PC-9 (cell line): ENCODE data around the gene ZMYND10. TPM values are rescaled to one million over a fixed set of nuclear protein-coding genes. Genes with fewer than 3 reads are reported as not detected.

Experiments
- BruUV-seq: library from RNA; stranded (reverse); fragments of 400-500 nt; replicated peaks from 2 replicates; lab custom pipeline; 2021; lab: Mats Ljungman, UMichigan
- CTCF ChIA-PET: fragments of 300-600 bp; sonication (Branson Sonifier 250); formaldehyde crosslinking; loops from one replicate; lab custom pipeline; 2022; ENCODE audit warnings: antibody characterized with exemption; lab: Charles Lee
- POLR2A ChIA-PET: fragments of 300-600 bp; sonication (Branson Sonifier 250); formaldehyde crosslinking; loops from one replicate; lab custom pipeline; 2022; ENCODE audit warnings: antibody characterized with exemption; ENCODE audit not compliant: unreplicated experiment; lab: Charles Lee
- DNase-seq, 2 experiments: peaks; one replicate each; pipeline versions ENCODE4 v3.0.0 to v3.0.0-alpha.2; 2015 to 2022; ENCODE audit warnings: mixed read lengths in 1 of 2
- H2AFZ ChIP-seq: fragments of 200-600 bp; sonication (generic); 2 replicates; pipeline ENCODE4 v1.8.1; 2017; ENCODE audit warnings: antibody characterized with exemption
- H3F3A ChIP-seq: fragments of 200-600 bp; sonication (generic); 2 replicates; pipeline ENCODE4 v1.8.1; 2017; ENCODE audit warnings: antibody characterized with exemption, mild to moderate bottlenecking, low read depth; ENCODE audit not compliant: insufficient read depth
- H3K27ac ChIP-seq: fragments of 200-600 bp; sonication (generic); 2 replicates; pipeline ENCODE4 v1.6.1; 2016; ENCODE audit warnings: mixed run types
- H3K27me3 ChIP-seq: fragments of 200-600 bp; sonication (generic); 2 replicates; pipeline ENCODE4 v1.6.1; 2016; ENCODE audit warnings: low read depth, mixed run types; ENCODE audit not compliant: insufficient read depth
- H3K36me3 ChIP-seq: fragments of 200-600 bp; sonication (generic); 2 replicates; pipeline ENCODE4 v1.6.1; 2016; ENCODE audit warnings: low read depth, mixed run types
- H3K4me1 ChIP-seq: fragments of 200-600 bp; sonication (generic); replicated peaks from 2 replicates; pipeline ENCODE4 v1.6.1; 2016; ENCODE audit warnings: mixed run types; ENCODE audit not compliant: insufficient read depth
- H3K4me2 ChIP-seq: fragments of 200-600 bp; sonication (generic); 2 replicates; pipeline ENCODE4 v1.6.1; 2017; ENCODE audit warnings: mixed run types
- H3K4me3 ChIP-seq: fragments of 200-600 bp; sonication (generic); 2 replicates; pipeline ENCODE4 v1.6.1; 2016; ENCODE audit warnings: mixed run types
- H3K79me2 ChIP-seq: fragments of 200-600 bp; sonication (generic); 2 replicates; pipeline ENCODE4 v1.6.1; 2017; ENCODE audit warnings: low read depth, mixed run types
- H3K9me2 ChIP-seq: fragments of 200-600 bp; sonication (generic); 2 replicates; pipeline ENCODE4 v1.8.1; 2017; ENCODE audit warnings: mild to moderate bottlenecking; ENCODE audit not compliant: insufficient read depth
- H3K9me3 ChIP-seq: fragments of 200-600 bp; sonication (generic); 2 replicates; pipeline ENCODE4 v1.8.1; 2016; ENCODE audit warnings: low read depth; ENCODE audit not compliant: insufficient read depth
- H4K20me1 ChIP-seq: fragments of 200-600 bp; sonication (generic); 2 replicates; pipeline ENCODE4 v1.8.1; 2017; ENCODE audit not compliant: insufficient read depth
- CTCF ChIP-seq: fragments of 200-600 bp; sonication (generic); conservative IDR thresholded peaks from 2 replicates; pipeline ENCODE4 v1.6.1; 2017; ENCODE audit warnings: mixed run types, antibody characterized with exemption, mild to moderate bottlenecking, moderate library complexity
- EZH2 ChIP-seq: fragments of 200-600 bp; sonication (generic); IDR thresholded peaks from 2 replicates; pipeline ENCODE4 v1.8.0; 2017; ENCODE audit warnings: antibody characterized with exemption, low read depth
- intact Hi-C: fragments of 100-400 bp; cut with micrococcal nuclease; formaldehyde crosslinking; loops from one replicate; pipeline ENCODE4 v1.10.0; 2022; ENCODE audit not compliant: unreplicated experiment
- total RNA-seq: library from RNA; stranded (reverse); gene quantifications from 2 replicates; pipeline ENCODE4 v1.2.3, GENCODE V29; 2021

The ZMYND10 gene
- total RNA-seq, 1 experiment from 2014 or later, result 4.4 TPM

DNA sequence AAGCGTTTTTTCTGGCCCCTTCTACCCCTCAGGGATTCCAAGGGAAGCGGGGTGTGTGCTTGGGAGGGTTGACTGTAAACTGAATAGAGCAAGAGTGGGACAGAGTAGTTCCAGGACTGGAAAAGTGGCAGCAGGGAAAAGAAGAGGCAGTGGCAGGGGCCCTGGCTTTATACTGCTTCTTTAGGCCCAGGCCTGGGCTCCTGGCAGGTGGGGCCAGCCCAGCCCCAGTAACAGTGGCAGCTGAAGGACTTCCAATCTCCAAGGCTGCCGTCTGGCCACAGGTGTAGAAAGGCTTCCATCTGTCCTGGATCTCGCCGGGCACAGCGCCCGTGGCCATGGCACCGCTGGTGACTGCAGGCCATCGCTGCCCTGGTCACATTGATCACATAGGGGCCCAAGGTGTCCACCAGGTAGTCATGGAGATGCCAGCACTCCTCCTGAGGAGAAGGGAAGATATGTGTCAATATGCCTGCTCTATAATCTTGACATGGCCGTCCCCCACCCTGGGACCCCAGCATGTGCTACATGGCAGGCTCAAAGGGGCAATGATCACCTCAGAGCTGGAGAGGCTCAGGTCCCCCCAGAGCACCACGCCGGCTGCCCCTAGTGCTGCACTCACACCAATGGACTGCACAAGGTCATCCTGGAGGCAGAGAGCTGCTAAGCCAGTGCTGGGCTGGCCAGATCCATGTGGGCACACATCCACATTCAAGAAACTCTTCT is 52.3 kb downstream of the ZMYND10 start:
- Histone ChIP-seq H3K9me3 (no peaks in the 10 kb centered on the region), H3K27ac (peak overlapping the region; percentile 47; the same call in 1 of the 2 replicates), H3K9me2 (no peaks in the 10 kb centered on the region), H2AFZ (peak overlapping the region; percentile 77; the same call in 1 of the 2 replicates), H3K27me3 (no peaks in the 10 kb centered on the region), H3K79me2 (peaks cover 28% of the 10 kb centered on the region), H3K36me3 (no peaks in the 10 kb centered on the region), H3K4me1 (peaks cover 16% of the 10 kb centered on the region), H4K20me1 (no peaks in the 10 kb centered on the region), H3K4me3 (peak overlapping the region; percentile 79), H3K4me2 (peak overlapping the region; percentile 88), H3F3A (no peaks in the 10 kb centered on the region)
- intact Hi-C loops, result no loop called here
- no peak for TF ChIP-seq EZH2
- no peak for TF ChIP-seq CTCF
- no TSS peak for BruUV-seq
- CTCF ChIA-PET, result no interaction called here
- DNase-seq, result no peak
- POLR2A ChIA-PET, result no interaction called here

DNA sequence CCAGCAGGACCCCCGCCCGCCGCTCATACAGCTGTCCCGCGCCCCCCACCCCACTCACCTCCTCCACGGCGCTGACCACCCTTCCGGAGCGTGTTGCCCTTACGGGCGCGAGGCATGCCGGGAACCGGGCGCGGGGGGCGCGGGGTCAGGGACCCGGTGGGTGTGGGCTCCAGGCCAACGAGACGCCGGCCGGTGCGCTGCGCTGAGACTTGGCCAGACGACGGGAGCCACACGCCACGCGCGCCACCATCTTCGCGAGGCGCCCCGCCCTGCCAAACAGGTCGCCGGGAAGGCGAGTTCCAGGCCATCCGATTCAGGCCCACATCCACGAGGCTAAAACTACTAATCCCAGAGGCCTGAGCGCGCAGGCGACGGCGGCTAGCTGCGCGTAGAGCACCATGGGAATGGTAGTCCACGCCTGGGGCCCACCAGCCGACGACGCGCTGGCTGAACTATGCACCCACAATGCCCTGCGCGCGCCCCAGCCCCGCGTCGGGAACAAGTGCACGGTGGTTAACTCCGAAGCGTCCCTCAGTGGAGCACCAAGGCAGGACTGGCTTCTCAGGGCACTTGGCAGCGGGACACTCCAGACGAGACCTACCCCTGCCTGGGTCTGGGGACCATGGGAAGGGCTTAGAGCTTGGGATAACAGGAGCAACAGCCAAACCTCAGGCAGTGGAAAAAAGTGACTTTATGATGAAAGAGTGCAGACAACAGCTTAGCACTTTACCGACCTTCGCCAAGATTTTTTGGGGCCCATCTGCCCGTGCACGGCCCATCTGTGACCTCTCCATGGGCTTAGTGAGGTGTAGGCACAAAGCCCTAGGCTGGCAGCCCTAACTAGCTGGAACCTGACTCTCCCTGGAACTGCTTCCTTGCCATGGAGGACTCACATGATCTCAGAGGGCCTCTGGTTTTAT is 53.1 kb downstream of the ZMYND10 start, which contains the start of gene IFRD2:
Gene IFRD2, minus strand, starts transcription at position 271 of the 920 bp plus-strand sequence. Its CDS starts 155 bp downstream, at position 116.
- H3K4me2 ChIP-seq, result peak within 1 kb of the TSS; percentile 88
- H3K79me2 ChIP-seq, result peaks cover 25% of the 10 kb centered on the region
- peak within 1 kb of the TSS; percentile 79 for H3K4me3 ChIP-seq
- intact Hi-C loops, result loop anchor here (1.0 kb wide), 1 partner anchor 29 kb away; no protein-coding TSS in a partner anchor
- BruUV-seq, result TSS peak; percentile 93
- no peaks in the 10 kb centered on the region for H3F3A ChIP-seq
- H3K27me3 ChIP-seq, result no peaks in the 10 kb centered on the region
- H3K9me3 ChIP-seq, result no peaks in the 10 kb centered on the region
- H3K27ac ChIP-seq, result peak within 1 kb of the TSS; percentile 74
- ChIA-PET POLR2A (interaction anchor here (0.5 to 1.2 kb wide), 4 partner anchors 24 to 57 kb away, joined by 5 to 9 read pairs (median 8); partner anchors contain the start of gene GNAI2), CTCF (interaction anchor here (0.6 to 0.9 kb wide), 2 partner anchors 28 to 29 kb away, joined by 3 to 10 read pairs; no protein-coding TSS in a partner anchor)
- no peaks in the 10 kb centered on the region for H4K20me1 ChIP-seq
- H3K4me1 ChIP-seq, result peaks cover 13% of the 10 kb centered on the region
- H3K9me2 ChIP-seq, result no peaks in the 10 kb centered on the region
- no peaks in the 10 kb centered on the region for H3K36me3 ChIP-seq
- TF ChIP-seq CTCF (no peak), EZH2 (no peak)
- peak; percentile 90 to 95 for DNase-seq
- H2AFZ ChIP-seq, result peak within 1 kb of the TSS; percentile 77

Other genes with a start within 250 kb of the ZMYND10 start
- 34.0 and 49.1 TPM in 2 replicates for gene SEMA3F, start 190.4 kb downstream of the ZMYND10 start, total RNA-seq
- 0.48 TPM in 1 of 2 replicates, not detected in the other for gene GNAT1, start 154.1 kb downstream of the ZMYND10 start, total RNA-seq
- gene SLC38A3, start 140.5 kb downstream of the ZMYND10 start, total RNA-seq, result 0.33 and 0.37 TPM in 2 replicates
- 156 and 201 TPM in 2 replicates for gene GNAI2, start 109.5 kb downstream of the ZMYND10 start, total RNA-seq
- gene SEMA3B, start 76.6 kb downstream of the ZMYND10 start, total RNA-seq, result 52.4 and 92.6 TPM in 2 replicates
- 0.35 and 0.55 TPM in 2 replicates for gene LSMEM2, start 66.6 kb downstream of the ZMYND10 start, total RNA-seq
- gene IFRD2, start 53.3 kb downstream of the ZMYND10 start, total RNA-seq, result 93.1 and 118 TPM in 2 replicates
- 10.2 and 12.2 TPM in 2 replicates for gene HYAL3, start 46.3 kb downstream of the ZMYND10 start, total RNA-seq
- 25.2 and 25.7 TPM in 2 replicates for gene NAA80, start 46.3 kb downstream of the ZMYND10 start, total RNA-seq
- 1.3 and 1.9 TPM in 2 replicates for gene HYAL1, start 42.2 kb downstream of the ZMYND10 start, total RNA-seq
- gene HYAL2, start 23.0 kb downstream of the ZMYND10 start, total RNA-seq, result 29.6 and 41.6 TPM in 2 replicates
- 24.7 and 28.5 TPM in 2 replicates for gene TUSC2, start 17.5 kb downstream of the ZMYND10 start, total RNA-seq
- gene RASSF1, start 4.9 kb downstream of the ZMYND10 start, total RNA-seq, result 15.9 and 17.7 TPM in 2 replicates
- gene NPRL2, start 5.0 kb upstream of the ZMYND10 start, total RNA-seq, result 24.1 and 25.4 TPM in 2 replicates
- gene CYB561D2, start 5.1 kb upstream of the ZMYND10 start, total RNA-seq, result 15.7 and 19.3 TPM in 2 replicates
- 35.2 and 43.5 TPM in 2 replicates for gene TMEM115, start 13.8 kb upstream of the ZMYND10 start, total RNA-seq
- not detected in 2 replicates for gene CACNA2D2, start 157.9 kb upstream of the ZMYND10 start, total RNA-seq
- 7.4 and 7.5 TPM in 2 replicates for gene C3orf18, start 222.0 kb upstream of the ZMYND10 start, total RNA-seq
- 20.6 and 24.2 TPM in 2 replicates for gene HEMK1, start 223.8 kb upstream of the ZMYND10 start, total RNA-seq